ENCODE data around the gene ALG14.

GRCh38 chr1:95021805-95022643 is 50.7 kb downstream of the ALG14 start:
- TF ChIP-seq CTCF (IDR thresholded peaks at IDR 0.05) = no peak
- TF ChIP-seq EZH2phosphoT487 (IDR thresholded peaks at IDR 0.05) = no peak
- no peak for TF ChIP-seq EZH2 (IDR thresholded peaks at IDR 0.05)

Data from neural progenitor cell (in vitro differentiated cells).